Epidermal melanocyte (primary cell): ENCODE data around the gene DNAJB6.
"Not testable (repeated sequence)": the region's sequence is repeated elsewhere in the genome, so short reads cannot be mapped to it uniquely, and the experiment has no call there.

Experiments used
- DNase-seq: peaks from one replicate; pipeline ENCODE4 v3.0.0; 2011; ENCODE audit warnings: low spot score; ENCODE audit not compliant: insufficient read length

DNAJB6 gene

GRCh38 chr7:157323401-157323800 lies 13.4 kb upstream of the DNAJB6 start:
- no peak for DNase-seq

DNA sequence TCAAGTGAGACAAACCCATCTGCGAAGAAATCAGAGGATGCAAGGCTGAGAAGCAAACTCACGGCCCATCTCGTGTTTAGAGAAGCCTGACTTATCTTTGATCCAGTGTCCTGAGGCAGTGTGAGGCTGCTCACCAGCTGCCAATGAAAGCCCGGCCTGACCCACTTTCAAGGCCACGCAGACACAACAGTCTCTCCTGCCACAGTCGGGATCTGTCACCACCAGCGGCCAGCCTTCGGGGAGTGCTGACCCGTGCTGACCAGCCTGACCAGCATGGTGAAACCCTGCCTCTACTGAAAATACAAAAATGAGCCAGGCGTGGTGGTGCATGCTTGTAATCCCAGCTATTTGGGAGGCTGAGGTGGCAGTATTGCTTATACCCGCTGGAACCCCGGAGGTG lies 7.4 kb upstream of the DNAJB6 start:
- no peak for DNase-seq

DNA sequence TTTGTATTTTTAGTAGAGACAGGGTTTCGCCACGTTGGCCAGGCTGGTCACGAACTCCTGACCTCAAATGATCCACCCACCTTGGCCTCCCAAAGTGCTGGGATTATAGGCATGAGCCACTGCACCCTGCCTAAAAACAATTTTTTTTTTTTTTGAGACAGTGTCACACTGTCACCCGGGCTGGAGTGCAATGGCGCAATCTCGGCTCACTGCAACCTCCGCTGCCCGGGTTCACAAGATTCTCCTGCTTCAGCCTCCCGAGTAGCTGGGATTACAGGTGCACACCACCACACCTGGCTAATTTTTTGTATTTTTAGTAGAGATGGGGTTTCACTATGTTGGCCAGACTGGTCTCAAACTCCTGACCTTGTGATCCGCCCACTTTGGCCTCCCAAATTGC lies 6.2 kb upstream of the DNAJB6 start:
- not testable (repeated sequence) for DNase-seq

- not testable (repeated sequence) for DNase-seq
Measured at GRCh38 chr7:157331049-157331448, 5.8 kb upstream of the DNAJB6 start.

DNA sequence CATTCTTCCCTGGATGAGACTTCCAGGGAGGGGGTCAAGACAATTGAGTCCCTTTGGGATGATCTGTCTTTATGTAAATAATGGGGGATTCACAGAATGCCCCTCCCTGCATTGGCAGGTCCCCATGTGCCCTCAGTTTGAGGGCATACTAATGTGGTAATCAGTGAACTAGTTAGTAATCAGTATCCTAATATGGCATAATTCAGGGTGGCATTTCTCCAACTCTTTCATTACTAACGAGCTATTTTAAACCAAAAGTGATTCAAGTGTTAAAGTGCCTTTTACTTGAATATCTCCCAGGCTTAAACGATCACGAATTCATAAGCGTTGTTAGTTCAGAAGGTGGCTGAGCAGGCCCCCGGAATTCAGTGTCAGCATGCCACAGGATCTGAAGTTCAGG lies 1.6 kb upstream of the DNAJB6 start:
- no peak for DNase-seq

- DNase-seq: no peak
Measured at GRCh38 chr7:157335991-157336382, 817 bp upstream of the DNAJB6 start.

GRCh38 chr7:157337316-157338149 lies 729 bp downstream of the DNAJB6 start:
- DNase-seq: no peak

DNA sequence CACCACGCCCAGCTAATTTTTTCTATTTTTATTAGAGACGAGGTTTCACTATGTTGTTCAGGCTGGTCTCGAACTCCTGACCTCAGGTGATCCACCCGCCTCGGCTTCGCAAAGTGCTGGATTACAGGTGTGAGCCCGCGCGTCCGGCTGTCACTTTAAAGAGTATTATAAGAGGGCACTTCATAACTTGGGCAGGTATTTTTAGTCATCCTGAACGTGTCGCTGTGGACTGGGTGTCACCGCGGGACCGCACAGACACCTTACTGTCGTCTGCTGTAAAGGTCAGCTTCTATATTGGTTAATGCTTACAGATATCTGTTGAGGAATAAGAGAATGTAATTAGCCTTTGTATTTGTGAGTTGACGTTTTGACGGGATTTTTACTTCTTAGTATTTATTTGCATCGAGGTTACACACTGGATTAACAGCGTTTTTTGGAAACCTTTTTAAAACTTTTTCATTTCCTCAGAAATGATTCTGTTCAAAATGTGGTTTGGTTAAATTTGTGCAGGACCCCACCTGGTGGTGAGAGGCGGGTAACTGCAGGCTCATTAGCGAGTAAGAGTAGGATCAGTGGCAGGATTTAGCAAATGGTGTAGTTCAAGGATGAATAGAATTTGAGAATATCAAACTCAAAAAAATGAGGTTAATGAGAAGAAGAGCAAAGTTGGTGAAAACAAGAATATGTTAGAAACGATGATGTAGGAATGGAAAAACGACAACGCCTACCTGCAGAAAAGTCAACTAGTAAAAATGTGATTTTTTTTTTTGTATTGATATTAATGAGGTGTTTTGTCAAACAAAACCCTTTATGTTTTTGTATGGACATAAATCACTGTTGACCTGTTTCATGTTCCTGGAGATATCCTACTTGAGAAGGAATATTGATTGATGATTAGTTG lies 3.2 kb downstream of the DNAJB6 start:
- DNase-seq: peak; percentile 77

GRCh38 chr7:157347217-157347904 lies 10.6 kb downstream of the DNAJB6 start:
- no peak for DNase-seq

GRCh38 chr7:157348548-157348947 lies 11.7 kb downstream of the DNAJB6 start:
- DNase-seq: no peak

- DNase-seq: no peak
Measured at GRCh38 chr7:157352516-157352915, 15.7 kb downstream of the DNAJB6 start.

DNA sequence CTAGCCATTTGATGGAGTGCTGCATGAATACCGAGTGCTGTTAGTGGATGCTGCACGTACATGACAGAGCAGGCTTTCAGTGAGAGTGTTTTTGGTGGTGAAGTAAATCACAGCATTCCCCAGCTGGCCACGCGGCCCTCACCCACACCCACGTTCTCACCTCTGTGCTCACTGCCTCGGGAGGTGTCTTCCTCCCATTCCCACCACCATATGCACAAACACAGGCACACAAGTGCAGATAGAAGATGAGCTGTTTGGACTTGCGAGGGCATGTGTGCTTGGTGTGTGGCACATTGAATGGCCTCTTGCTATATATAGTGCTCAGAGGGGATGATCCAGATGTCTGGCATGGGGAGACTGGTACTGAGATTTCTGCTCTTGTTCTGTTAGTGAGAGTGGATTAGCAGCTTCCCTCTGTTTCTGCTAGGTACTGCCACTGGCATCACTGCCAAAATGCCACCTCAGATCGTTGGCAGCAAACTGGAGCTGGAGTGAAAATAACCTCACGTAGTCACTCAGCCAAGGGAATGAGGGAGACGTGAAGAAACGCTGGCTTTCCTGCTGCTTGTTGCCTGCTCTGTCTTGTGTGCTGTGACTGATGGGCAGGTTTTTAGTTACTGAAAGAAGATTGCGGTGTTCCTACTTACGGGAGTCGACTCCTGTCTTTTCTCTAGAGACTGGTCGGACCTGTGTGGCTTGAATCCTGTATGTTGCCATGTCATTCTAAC lies 19.1 kb downstream of the DNAJB6 start:
- DNase-seq: no peak

DNA sequence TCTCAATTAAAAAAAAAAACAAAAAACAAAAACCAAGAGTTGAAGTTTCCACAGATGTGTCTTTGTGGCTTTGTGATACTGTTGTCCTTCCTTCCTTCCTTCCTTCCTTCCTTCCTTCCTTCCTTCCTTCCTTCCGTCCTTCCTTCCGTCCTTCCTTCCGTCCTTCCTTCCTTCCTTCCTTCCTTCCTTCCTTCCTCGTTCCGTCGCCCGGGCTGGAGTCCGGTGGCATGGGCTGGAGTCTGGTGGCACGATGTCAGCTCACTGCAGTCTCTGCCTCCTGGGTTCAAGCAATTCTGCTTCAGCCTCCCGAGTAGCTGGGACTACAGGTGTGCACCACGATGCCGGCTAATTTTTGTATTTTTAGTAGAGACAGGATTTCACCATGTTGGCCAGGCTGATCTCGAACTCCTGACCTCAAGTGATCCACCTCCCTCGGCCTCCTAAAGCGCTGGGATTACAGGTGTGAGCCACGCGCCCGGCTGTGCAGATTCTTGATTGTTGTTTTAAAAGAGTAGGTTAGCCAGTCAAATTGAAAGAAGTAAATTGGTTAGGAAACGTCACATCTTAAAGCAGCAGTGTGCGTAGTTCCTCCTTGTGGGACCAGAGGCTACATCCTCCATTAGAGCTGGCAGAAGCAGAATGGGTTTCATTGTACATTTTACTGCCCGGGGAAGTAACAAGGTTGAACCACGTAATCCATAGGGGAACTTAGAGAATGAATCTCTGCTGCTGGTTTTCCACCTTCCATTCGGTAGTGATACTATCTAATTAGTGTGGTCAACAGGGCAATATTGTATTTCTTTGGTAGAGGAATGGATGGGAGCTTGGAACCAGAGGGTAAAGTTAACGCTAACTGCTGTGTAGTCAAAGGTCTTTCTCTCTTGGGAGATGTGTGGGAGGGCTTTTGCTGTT lies 20.6 kb downstream of the DNAJB6 start:
- DNase-seq: no peak

DNA sequence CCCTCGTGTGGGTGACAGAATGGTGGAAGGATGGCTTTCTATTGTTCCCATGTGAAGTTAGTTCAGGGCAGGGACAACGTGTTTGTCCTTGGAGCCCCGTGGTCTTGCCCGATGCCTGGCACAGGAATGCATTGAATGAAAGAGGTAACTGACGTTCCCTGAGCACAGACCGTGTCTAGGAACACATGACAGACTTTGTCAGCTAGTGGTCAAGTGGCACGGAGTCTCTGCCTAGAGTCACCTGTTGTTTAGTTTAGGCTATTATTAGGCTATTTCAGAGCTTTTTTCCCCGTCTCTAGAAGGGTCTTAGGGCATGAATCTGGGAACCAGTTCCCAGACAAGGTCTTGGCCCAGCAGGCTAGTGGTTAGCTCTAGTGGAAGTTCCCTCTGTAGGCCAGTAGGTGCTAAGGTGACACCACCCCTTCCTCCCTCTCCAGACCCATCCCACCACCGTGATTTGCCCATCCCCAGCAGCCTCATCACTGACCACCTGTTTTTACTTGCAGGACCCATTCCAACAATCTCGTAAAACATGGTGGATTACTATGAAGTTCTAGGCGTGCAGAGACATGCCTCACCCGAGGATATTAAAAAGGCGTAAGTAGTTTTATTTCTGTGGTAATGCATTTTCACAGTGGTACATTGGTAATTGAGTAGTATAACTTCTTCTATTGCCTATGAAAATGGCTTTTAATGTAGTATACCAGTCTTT lies 21.4 kb downstream of the DNAJB6 start:
- no peak for DNase-seq

DNA sequence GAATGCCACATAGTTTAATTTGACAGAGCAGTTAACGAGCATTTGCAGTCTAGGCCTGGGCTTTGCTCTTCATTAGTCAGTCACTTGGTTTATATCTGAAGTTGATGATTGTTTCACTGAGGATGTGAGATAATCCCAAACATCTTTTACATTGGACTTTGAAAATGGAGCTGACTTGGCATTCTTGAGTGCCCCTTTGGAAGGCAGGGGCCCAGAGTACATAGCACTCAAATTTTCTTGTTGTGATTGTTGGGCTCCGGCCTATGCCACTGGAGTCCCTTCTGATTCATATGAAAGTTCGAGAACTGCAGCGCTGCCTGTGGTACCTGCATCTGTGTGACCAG lies 21.9 kb downstream of the DNAJB6 start:
- no peak for DNase-seq

DNA sequence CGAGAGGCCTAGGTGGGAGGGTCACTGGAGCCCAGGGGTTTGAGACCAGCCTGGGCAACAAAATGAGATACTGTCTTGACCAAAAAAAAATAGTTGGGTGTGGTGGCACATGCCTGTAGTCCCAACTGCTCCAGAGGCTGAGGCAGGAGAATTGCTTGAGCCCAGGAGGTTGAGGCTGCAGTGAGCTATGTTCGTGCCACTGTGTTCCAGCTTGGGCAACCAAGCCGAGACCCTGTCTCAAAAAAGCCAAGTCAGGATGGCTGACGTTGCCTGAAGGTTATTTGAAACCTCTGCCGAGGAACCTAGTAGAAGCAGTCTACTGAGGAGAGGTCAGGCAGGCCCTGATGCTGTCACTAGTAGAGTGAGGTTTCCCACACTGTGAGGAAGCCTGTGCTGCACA lies 22.8 kb downstream of the DNAJB6 start:
- DNase-seq: no peak

DNA sequence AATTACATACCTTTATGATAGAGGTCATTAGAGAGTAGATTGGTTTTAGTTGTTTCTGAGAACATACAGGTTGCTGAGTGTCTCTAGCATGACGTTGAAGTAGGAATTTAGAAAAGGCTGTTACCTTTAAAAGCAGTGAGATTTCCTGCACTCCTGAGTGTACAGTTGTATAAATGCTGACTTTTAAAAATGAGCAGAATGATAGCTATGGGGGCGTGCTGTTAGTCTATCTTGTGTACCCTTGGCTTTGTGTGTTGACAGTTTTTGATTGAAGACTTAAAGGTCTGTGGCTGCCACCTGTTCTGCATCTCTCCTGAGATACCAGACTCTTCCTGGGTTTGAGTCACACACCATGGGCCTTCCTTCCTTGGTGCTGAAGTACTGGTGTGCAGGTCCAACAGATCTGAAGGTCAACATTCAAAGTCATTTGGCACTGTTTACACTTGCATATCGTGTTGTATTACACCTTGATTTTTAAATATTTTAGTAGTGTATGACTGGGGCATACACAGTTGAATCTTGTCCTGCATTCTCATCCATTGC lies 23.8 kb downstream of the DNAJB6 start:
- DNase-seq: no peak

- DNase-seq: no peak
Measured at GRCh38 chr7:157361537-157361936, 24.7 kb downstream of the DNAJB6 start.

- DNase-seq: no peak
Measured at GRCh38 chr7:157362729-157363128, 25.9 kb downstream of the DNAJB6 start.
